A549 (cell line): ENCODE measurements around the gene EPS8. TPM values are rescaled to one million over a fixed set of nuclear protein-coding genes. Genes with fewer than 3 reads are reported as not detected.

Experiments used
- ATAC-seq, 2 experiments: fragments of 200-7000 bp in 1 of 2; fragments of >200 bp in 1 of 2; cut with Nextera tagmentation in 1 of 2; cut with Tn5 transposase in 1 of 2; 3 replicates each; pipeline versions ENCODE4 v1.8.0 to v1.9.1; 2018 to 2020; ENCODE audit warnings: mild to moderate bottlenecking in 1 of 2, moderate library complexity in 1 of 2
- CTCF ChIA-PET: fragments of 300-600 bp; sonication (Branson Sonifier 250); formaldehyde crosslinking; extraction: SDS; loops from one replicate; lab custom pipeline; 2021; ENCODE audit warnings: antibody characterized with exemption, inconsistent platforms; lab: Yijun Ruan, JAX
- POLR2A ChIA-PET: fragments of 350-600 bp; formaldehyde crosslinking; extraction: SDS; loops from one replicate; lab custom pipeline; 2021; ENCODE audit warnings: antibody characterized with exemption, inconsistent platforms; lab: Yijun Ruan, JAX
- DNase-seq, 2 experiments: peaks; one replicate each; pipeline versions ENCODE4 v3.0.0 to v3.0.0-alpha.2; 2011 to 2016; ENCODE audit warnings: low read depth in 1 of 2, low spot score in 1 of 2
- FAIRE-seq: peaks from 2 replicates; lab custom pipeline; 2011; peaks lifted over from hg19 to GRCh38; lab: Jason Lieb, UNC
- H3K27ac ChIP-seq, 2 experiments: fragments of >200 bp; sonication (Bioruptor Twin); formaldehyde crosslinking; 3 replicates each; pipeline ENCODE4 v1.5.1; 2016 to 2017
- H3K4me1 ChIP-seq: fragments of >200 bp; sonication (Bioruptor Twin); formaldehyde crosslinking; 3 replicates; pipeline ENCODE4 v1.6.1; 2016
- H3K4me2 ChIP-seq: fragments of >200 bp; sonication (Bioruptor Twin); formaldehyde crosslinking; 3 replicates; pipeline ENCODE4 v1.6.1; 2016
- H3K4me3 ChIP-seq: fragments of >200 bp; sonication (Bioruptor Twin); formaldehyde crosslinking; 3 replicates; pipeline ENCODE4 v1.5.1; 2016
- H3K9me3 ChIP-seq: fragments of >200 bp; sonication (Bioruptor Twin); formaldehyde crosslinking; 3 replicates; pipeline ENCODE4 v1.6.1; 2016
- BHLHE40 ChIP-seq: IDR thresholded peaks from 2 replicates; pipeline ENCODE4 v1.6.1; 2012; ENCODE audit warnings: low read depth, low read length, inconsistent platforms
- CBX8 ChIP-seq: fragments of 200-600 bp; sonication (generic); IDR thresholded peaks from 2 replicates; pipeline ENCODE4 v1.6.1; 2016
- CEBPB ChIP-seq, 2 experiments: fragments of >200 bp in 1 of 2; sonication (Bioruptor Twin) in 1 of 2; formaldehyde crosslinking in 1 of 2; IDR thresholded peaks; 2 replicates each; pipeline ENCODE4 v1.6.1; 2012 to 2016
- CHD4 ChIP-seq: fragments of 200-600 bp; sonication (generic); IDR thresholded peaks from 2 replicates; pipeline ENCODE4 v1.6.1; 2016; ENCODE audit warnings: antibody characterized with exemption, mild to moderate bottlenecking, borderline replicate concordance
- EHF ChIP-seq: fragments of 250-450 bp; sonication (Bioruptor Pico); IDR thresholded peaks from 2 replicates; pipeline ENCODE4 v1.5.0; 2020; ENCODE audit warnings: mild to moderate bottlenecking
- EHMT2 ChIP-seq: fragments of 200-600 bp; sonication (generic); IDR thresholded peaks from 2 replicates; pipeline ENCODE4 v1.6.1; 2016; ENCODE audit warnings: antibody characterized with exemption, low read depth, mild to moderate bottlenecking, moderate library complexity
- EP300 ChIP-seq, 2 experiments: fragments of >200 bp; sonication (Bioruptor Twin); formaldehyde crosslinking; IDR thresholded peaks; 2 replicates in 1 of 2; 3 replicates in 1 of 2; pipeline ENCODE4 v1.6.1; 2016 to 2017
- ESRRA ChIP-seq: fragments of 150-350 bp; IDR thresholded peaks from 2 replicates; pipeline ENCODE4 v1.6.1; 2014; ENCODE audit warnings: mild to moderate bottlenecking, low read length, borderline replicate concordance
- FOSL2 ChIP-seq, 2 experiments: fragments of 450-650 bp in 1 of 2; fragments of >200 bp in 1 of 2; sonication (Bioruptor Twin) in 1 of 2; formaldehyde crosslinking; IDR thresholded peaks; 2 replicates each; pipeline versions ENCODE4 v1.5.0 to v1.6.1; 2016 to 2020; ENCODE audit warnings: mild to moderate bottlenecking in 1 of 2, moderate library complexity in 1 of 2
- FOXS1 ChIP-seq: fragments of 250-450 bp; sonication (Bioruptor Pico); IDR thresholded peaks from 2 replicates; pipeline ENCODE4 v1.5.0; 2020; ENCODE audit warnings: mild to moderate bottlenecking, moderate library complexity
- GATA3 ChIP-seq: IDR thresholded peaks from 2 replicates; pipeline ENCODE4 v1.6.1; 2012; ENCODE audit warnings: borderline replicate concordance
- HEYL ChIP-seq: fragments of 250-450 bp; sonication (Bioruptor Pico); IDR thresholded peaks from 2 replicates; pipeline ENCODE4 v1.8.0; 2021; ENCODE audit warnings: mild to moderate bottlenecking, moderate library complexity
- HOXB13 ChIP-seq: fragments of 250-450 bp; sonication (Bioruptor Pico); IDR thresholded peaks from 2 replicates; pipeline ENCODE4 v1.5.0; 2020; ENCODE audit warnings: low read depth, mild to moderate bottlenecking, moderate library complexity
- HOXB5 ChIP-seq: fragments of 250-450 bp; sonication (Bioruptor Pico); IDR thresholded peaks from 2 replicates; pipeline ENCODE4 v1.5.0; 2020; ENCODE audit warnings: mild to moderate bottlenecking, moderate library complexity
- JUNB ChIP-seq: fragments of >200 bp; sonication (Bioruptor Twin); formaldehyde crosslinking; IDR thresholded peaks from 2 replicates; pipeline ENCODE4 v1.6.1; 2016
- KDM5A ChIP-seq: fragments of 200-600 bp; sonication (generic); IDR thresholded peaks from 2 replicates; pipeline ENCODE4 v1.6.1; 2016; ENCODE audit warnings: antibody characterized with exemption, mild to moderate bottlenecking
- MYC ChIP-seq: IDR thresholded peaks from 2 replicates; pipeline ENCODE4 v1.6.1; 2012; ENCODE audit warnings: mild to moderate bottlenecking, inconsistent platforms, low read length, improper control_type of control experiment, borderline replicate concordance
- NFE2L2 ChIP-seq: fragments of 150-350 bp; conservative IDR thresholded peaks from 2 replicates; pipeline ENCODE4 v1.6.1; 2014; ENCODE audit warnings: low read length
- NPAS2 ChIP-seq: fragments of 250-450 bp; sonication (Bioruptor Pico); IDR thresholded peaks from 2 replicates; pipeline ENCODE4 v1.8.0; 2022; ENCODE audit warnings: mild to moderate bottlenecking, moderate library complexity, borderline replicate concordance
- NR3C1 ChIP-seq: fragments of >200 bp; sonication (Bioruptor Twin); formaldehyde crosslinking; IDR thresholded peaks from 3 replicates; pipeline ENCODE4 v1.6.1; 2017
- POLR2A ChIP-seq: IDR thresholded peaks from 2 replicates; pipeline ENCODE4 v1.6.1; 2012; ENCODE audit warnings: mild to moderate bottlenecking, low read length
- RCOR1 ChIP-seq: fragments of 150-350 bp; IDR thresholded peaks from 2 replicates; pipeline ENCODE4 v1.6.1; 2014; ENCODE audit warnings: antibody characterized with exemption, low read length, low read depth
- SMC3 ChIP-seq: fragments of >200 bp; sonication (Bioruptor Twin); formaldehyde crosslinking; IDR thresholded peaks from 3 replicates; pipeline ENCODE4 v1.6.1; 2018; ENCODE audit warnings: inconsistent platforms
- SREBF2 ChIP-seq: fragments of 450-650 bp; IDR thresholded peaks from 2 replicates; pipeline ENCODE4 v1.6.1; 2014; ENCODE audit warnings: mild to moderate bottlenecking, moderate library complexity
- ZFP36 ChIP-seq: fragments of 450-650 bp; IDR thresholded peaks from 2 replicates; pipeline ENCODE4 v1.6.1; 2014; ENCODE audit warnings: borderline replicate concordance; ENCODE audit not compliant: partially characterized antibody
- ZNF302 ChIP-seq: fragments of 250-450 bp; sonication (Bioruptor Pico); IDR thresholded peaks from 2 replicates; pipeline ENCODE4 v1.9.0; 2021; ENCODE audit warnings: inconsistent platforms, mild to moderate bottlenecking, moderate library complexity
- WGBS: methylation state at CpG from one replicate; pipeline ENCODE4 v1.1.6; 2017; ENCODE audit errors: missing lambda C conversion rate; 5-methylcytosine and 5-hydroxymethylcytosine counted together
- polyA plus RNA-seq, 4 experiments: library from polyadenylated mRNA; depleted of rRNA in 3 of 4; stranded (reverse); fragments of >200 nt; fragmentation: RNase III in 1 of 4; extraction: RNeasy Plus Mini Kit Qiagen cat#74134 plus additional on column Dnase treatment in 1 of 4; gene quantifications; 2 replicates in 3 of 4; 3 replicates in 1 of 4; pipeline ENCODE4 v1.2.3, GENCODE V29; 2011 to 2017
- TF ChIP-seq, protein P1 (sequence below): fragments of 150-350 bp; IDR thresholded peaks from 2 replicates; pipeline ENCODE4 v1.6.1; 2014; ENCODE audit warnings: low read depth, mild to moderate bottlenecking, low read length
- TF ChIP-seq, protein P2 (sequence below): fragments of 250-450 bp; sonication (Bioruptor Pico); IDR thresholded peaks from 2 replicates; pipeline ENCODE4 v1.5.0; 2020; ENCODE audit warnings: low read depth, mild to moderate bottlenecking, moderate library complexity
- TF ChIP-seq, protein P3 (sequence below): IDR thresholded peaks from 2 replicates; pipeline ENCODE4 v1.6.1; 2012
- TF ChIP-seq, protein P4 (sequence below): IDR thresholded peaks from 2 replicates; pipeline ENCODE4 v1.6.1; 2012
- TF ChIP-seq, protein P5 (sequence below): fragments of 450-650 bp; IDR thresholded peaks from 2 replicates; pipeline ENCODE4 v1.6.1; 2014; ENCODE audit warnings: antibody characterized with exemption
- TF ChIP-seq, protein P6 (sequence below): fragments of >200 bp; sonication (Bioruptor Twin); formaldehyde crosslinking; IDR thresholded peaks from 2 replicates; pipeline ENCODE4 v1.6.1; 2016
- TF ChIP-seq, protein P7 (sequence below): fragments of >200 bp; sonication (Bioruptor Twin); formaldehyde crosslinking; IDR thresholded peaks from 3 replicates; pipeline ENCODE4 v1.6.1; 2016

EPS8 gene
- polyA plus RNA-seq, 2 of the 4 experiments (the other 2 are of a cell fraction), result 25.1 to 101 TPM

DNA sequence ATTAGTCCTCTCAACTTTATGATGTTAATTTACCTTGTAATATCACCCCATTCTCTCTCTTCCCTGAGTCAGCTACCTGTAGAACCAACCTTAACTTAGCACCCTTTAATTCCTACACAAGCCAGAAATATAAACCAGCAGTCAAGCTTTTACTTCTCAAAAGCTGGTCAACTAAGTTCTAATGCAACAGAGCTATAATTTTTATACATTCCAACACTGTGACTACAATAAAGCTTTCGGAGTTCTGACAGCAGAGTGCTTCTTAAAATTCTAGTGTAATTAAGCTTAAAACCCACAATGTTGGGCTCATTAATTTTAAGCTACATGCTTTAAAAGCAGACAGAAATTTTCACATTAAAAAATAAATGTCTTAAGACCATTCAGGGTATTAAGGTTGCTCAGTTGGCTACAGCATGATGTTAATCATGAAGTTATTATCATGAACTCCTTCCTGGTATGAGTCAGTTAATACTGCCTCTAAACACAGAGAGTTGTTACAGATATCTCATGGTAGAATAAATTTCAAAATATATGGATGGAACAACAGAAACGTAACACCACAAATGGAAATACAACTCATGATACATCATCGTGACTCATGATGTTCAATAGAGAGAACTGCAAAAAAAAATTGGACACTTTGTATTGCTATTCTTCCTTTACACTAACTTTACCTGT lies 126.7 kb downstream of the EPS8 start (continued):
- TF ChIP-seq ZNF302 (CRISPR knock-in tag) (no peak), KDM5A (no peak), EP300 (IDR thresholded peaks at IDR 0.05) (peak in 1 of 2 experiments; percentile 54; a peak in 1 of 5 replicates), SMC3 (peak; percentile 22; the same call in 1 of the 3 replicates), RCOR1 (no peak), ESRRA (no peak), JUNB (peak; percentile 93), EHMT2 (no peak), HOXB13 (CRISPR knock-in tag) (no peak), FOSL2 (IDR thresholded peaks at IDR 0.05) (peak; percentile 87), FOSL2 (CRISPR knock-in tag; IDR thresholded peaks at IDR 0.05) (peak; percentile 96), NPAS2 (CRISPR knock-in tag) (no peak), CHD4 (no peak), HOXB5 (no peak), ZFP36 (no peak), BHLHE40 (no peak), HEYL (CRISPR knock-in tag) (no peak), GATA3 (peak; percentile 35; the same call in 1 of the 2 replicates), POLR2A (no peak)
- TF ChIP-seq, protein P1, sequence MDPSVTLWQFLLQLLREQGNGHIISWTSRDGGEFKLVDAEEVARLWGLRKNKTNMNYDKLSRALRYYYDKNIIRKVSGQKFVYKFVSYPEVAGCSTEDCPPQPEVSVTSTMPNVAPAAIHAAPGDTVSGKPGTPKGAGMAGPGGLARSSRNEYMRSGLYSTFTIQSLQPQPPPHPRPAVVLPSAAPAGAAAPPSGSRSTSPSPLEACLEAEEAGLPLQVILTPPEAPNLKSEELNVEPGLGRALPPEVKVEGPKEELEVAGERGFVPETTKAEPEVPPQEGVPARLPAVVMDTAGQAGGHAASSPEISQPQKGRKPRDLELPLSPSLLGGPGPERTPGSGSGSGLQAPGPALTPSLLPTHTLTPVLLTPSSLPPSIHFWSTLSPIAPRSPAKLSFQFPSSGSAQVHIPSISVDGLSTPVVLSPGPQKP, result no peak
- TF ChIP-seq, protein P2, sequence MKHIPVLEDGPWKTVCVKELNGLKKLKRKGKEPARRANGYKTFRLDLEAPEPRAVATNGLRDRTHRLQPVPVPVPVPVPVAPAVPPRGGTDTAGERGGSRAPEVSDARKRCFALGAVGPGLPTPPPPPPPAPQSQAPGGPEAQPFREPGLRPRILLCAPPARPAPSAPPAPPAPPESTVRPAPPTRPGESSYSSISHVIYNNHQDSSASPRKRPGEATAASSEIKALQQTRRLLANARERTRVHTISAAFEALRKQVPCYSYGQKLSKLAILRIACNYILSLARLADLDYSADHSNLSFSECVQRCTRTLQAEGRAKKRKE (CRISPR knock-in tag), result no peak
- TF ChIP-seq, protein P3, sequence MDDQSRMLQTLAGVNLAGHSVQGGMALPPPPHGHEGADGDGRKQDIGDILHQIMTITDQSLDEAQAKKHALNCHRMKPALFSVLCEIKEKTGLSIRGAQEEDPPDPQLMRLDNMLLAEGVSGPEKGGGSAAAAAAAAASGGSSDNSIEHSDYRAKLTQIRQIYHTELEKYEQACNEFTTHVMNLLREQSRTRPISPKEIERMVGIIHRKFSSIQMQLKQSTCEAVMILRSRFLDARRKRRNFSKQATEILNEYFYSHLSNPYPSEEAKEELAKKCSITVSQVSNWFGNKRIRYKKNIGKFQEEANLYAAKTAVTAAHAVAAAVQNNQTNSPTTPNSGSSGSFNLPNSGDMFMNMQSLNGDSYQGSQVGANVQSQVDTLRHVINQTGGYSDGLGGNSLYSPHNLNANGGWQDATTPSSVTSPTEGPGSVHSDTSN, result no peak
- TF ChIP-seq, protein P4, sequence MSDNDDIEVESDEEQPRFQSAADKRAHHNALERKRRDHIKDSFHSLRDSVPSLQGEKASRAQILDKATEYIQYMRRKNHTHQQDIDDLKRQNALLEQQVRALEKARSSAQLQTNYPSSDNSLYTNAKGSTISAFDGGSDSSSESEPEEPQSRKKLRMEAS, result 0 out of 2 replicates have a peak, but pooled peaks have one; percentile 25
- TF ChIP-seq, protein P5, sequence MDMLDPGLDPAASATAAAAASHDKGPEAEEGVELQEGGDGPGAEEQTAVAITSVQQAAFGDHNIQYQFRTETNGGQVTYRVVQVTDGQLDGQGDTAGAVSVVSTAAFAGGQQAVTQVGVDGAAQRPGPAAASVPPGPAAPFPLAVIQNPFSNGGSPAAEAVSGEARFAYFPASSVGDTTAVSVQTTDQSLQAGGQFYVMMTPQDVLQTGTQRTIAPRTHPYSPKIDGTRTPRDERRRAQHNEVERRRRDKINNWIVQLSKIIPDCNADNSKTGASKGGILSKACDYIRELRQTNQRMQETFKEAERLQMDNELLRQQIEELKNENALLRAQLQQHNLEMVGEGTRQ, result no peak
- TF ChIP-seq, protein P6, sequence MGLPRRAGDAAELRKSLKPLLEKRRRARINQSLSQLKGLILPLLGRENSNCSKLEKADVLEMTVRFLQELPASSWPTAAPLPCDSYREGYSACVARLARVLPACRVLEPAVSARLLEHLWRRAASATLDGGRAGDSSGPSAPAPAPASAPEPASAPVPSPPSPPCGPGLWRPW, result no peak

DNA sequence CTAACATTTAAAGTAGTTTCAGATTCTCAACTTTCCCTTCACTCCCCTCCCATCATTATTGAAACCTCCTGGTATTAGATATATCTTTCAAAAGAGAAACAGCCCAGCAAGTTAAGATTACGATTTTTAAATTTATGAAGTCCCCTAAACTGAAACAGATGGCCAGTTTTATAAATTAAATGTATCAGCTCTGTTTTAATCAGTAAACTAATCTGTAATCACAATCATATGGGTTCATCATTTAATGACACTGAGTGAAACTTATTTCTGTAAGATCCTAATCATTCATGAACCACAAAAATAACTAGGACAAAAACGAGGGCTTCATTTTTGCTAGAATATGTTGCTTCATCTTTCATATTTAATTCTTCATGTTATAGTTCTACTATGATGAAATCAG lies 137.8 kb downstream of the EPS8 start:
- ChIA-PET POLR2A (no interaction called here), CTCF (interaction anchor here (1.3 kb wide), 1 partner anchor 10 kb away, joined by 4 read pairs; no protein-coding TSS in a partner anchor)
- Histone ChIP-seq H3K4me2 (no peak overlapping the region), H3K4me3 (no peak overlapping the region), H3K27ac (no peak overlapping the region), H3K4me1 (peaks cover 5% of the 10 kb centered on the region; the same call in 2 of the 3 replicates), H3K9me3 (no peaks in the 10 kb centered on the region)
- ATAC-seq (no peak), DNase-seq (no peak), FAIRE-seq (no peak)
- 77% methylated on average over 2 of the region's 2 CpGs for WGBS
- no peak for TF ChIP-seq SREBF2
- TF ChIP-seq NFE2L2, result no peak
- no peak for TF ChIP-seq EHF (CRISPR knock-in tag)
- TF ChIP-seq MYC, result no peak
- no peak for TF ChIP-seq FOXS1 (CRISPR knock-in tag)
- TF ChIP-seq CBX8, result no peak
- no peak for TF ChIP-seq EP300 (IDR thresholded peaks at IDR 0.05)
- TF ChIP-seq CEBPB (IDR thresholded peaks at IDR 0.05), result no peak
- TF ChIP-seq NR3C1, result no peak
- TF ChIP-seq, protein P7, sequence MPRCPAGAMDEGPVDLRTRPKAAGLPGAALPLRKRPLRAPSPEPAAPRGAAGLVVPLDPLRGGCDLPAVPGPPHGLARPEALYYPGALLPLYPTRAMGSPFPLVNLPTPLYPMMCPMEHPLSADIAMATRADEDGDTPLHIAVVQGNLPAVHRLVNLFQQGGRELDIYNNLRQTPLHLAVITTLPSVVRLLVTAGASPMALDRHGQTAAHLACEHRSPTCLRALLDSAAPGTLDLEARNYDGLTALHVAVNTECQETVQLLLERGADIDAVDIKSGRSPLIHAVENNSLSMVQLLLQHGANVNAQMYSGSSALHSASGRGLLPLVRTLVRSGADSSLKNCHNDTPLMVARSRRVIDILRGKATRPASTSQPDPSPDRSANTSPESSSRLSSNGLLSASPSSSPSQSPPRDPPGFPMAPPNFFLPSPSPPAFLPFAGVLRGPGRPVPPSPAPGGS, result no peak
- TF ChIP-seq, protein P2 (CRISPR knock-in tag), result no peak
- TF ChIP-seq, protein P1, result no peak
- no peak for TF ChIP-seq CHD4
